H1 (cell line): ENCODE measurements around the gene DPP4. TPM values are rescaled to one million over a fixed set of nuclear protein-coding genes. Genes with fewer than 3 reads are reported as not detected.

Experiments
- CTCF ChIA-PET: fragments of 300-600 bp; sonication (Branson Sonifier 250); formaldehyde crosslinking; loops from one replicate; lab custom pipeline; 2021; ENCODE audit not compliant: partially characterized antibody; lab: Charles Lee
- POLR2A ChIA-PET: fragments of 300-600 bp; sonication (Branson Sonifier 250); formaldehyde crosslinking; loops from one replicate; lab custom pipeline; 2021; ENCODE audit warnings: inconsistent platforms; ENCODE audit not compliant: partially characterized antibody; lab: Charles Lee
- DNase-seq, 2 experiments: peaks; one replicate each; pipeline versions ENCODE4 v3.0.0 to v3.0.0-alpha.2; 2010 to 2022; ENCODE audit warnings: low spot score in 2 of 2, low read depth in 1 of 2, mixed read lengths in 1 of 2
- FAIRE-seq: peaks from 2 replicates; lab custom pipeline; 2011; peaks lifted over from hg19 to GRCh38; lab: Jason Lieb, UNC
- H2AFZ ChIP-seq: 2 replicates; pipeline ENCODE4 v1.8.1; 2012; ENCODE audit warnings: low read length, inconsistent platforms
- H2AK5ac ChIP-seq: 2 replicates; pipeline ENCODE4 v1.6.1; 2013; ENCODE audit warnings: low read depth, low read length
- H2BK120ac ChIP-seq: replicated peaks from 2 replicates; pipeline ENCODE3; 2013; ENCODE audit warnings: low read depth, low read length, inconsistent platforms
- H2BK12ac ChIP-seq: 2 replicates; pipeline ENCODE4 v1.6.1; 2013; ENCODE audit warnings: low read depth, low read length
- H2BK15ac ChIP-seq: 2 replicates; pipeline ENCODE4 v1.6.1; 2013; ENCODE audit warnings: low read length
- H2BK20ac ChIP-seq: 2 replicates; pipeline ENCODE4 v1.6.1; 2013; ENCODE audit warnings: low read length
- H2BK5ac ChIP-seq: 2 replicates; pipeline ENCODE4 v1.6.1; 2013; ENCODE audit warnings: low read depth, low read length
- H3K14ac ChIP-seq: 2 replicates; pipeline ENCODE4 v1.6.1; 2013; ENCODE audit warnings: inconsistent platforms; ENCODE audit not compliant: insufficient read length
- H3K18ac ChIP-seq: 2 replicates; pipeline ENCODE4 v1.6.1; 2013; ENCODE audit warnings: low read length; ENCODE audit errors: extremely low read depth
- H3K23ac ChIP-seq: 2 replicates; pipeline ENCODE4 v1.6.1; 2013; ENCODE audit warnings: inconsistent platforms; ENCODE audit not compliant: insufficient read length
- H3K23me2 ChIP-seq: 2 replicates; pipeline ENCODE4 v1.6.1; 2013; ENCODE audit warnings: low read depth, low read length
- H3K27ac ChIP-seq: 2 replicates; pipeline ENCODE4 v1.6.1; 2011; ENCODE audit warnings: low read depth, low read length, inconsistent platforms
- H3K27me3 ChIP-seq, 4 experiments: replicated peaks in 1 of 4; 1 replicate in 1 of 4; 2 replicates in 3 of 4; pipeline versions ENCODE4 v1.6.1 to v1.8.1; 2011 to 2013; ENCODE audit warnings: low read length in 3 of 4, mild to moderate bottlenecking in 3 of 4, inconsistent platforms in 2 of 4, mixed read lengths in 2 of 4, moderate library complexity in 1 of 4; ENCODE audit not compliant: control insufficient read depth in 3 of 4, insufficient read depth in 3 of 4; ENCODE audit errors: extremely low read depth in 1 of 4
- H3K36me3 ChIP-seq, 4 experiments: 2 replicates each; pipeline versions ENCODE4 v1.6.1 to v1.8.1; 2011 to 2013; ENCODE audit warnings: mild to moderate bottlenecking in 4 of 4, low read length in 3 of 4, moderate library complexity in 2 of 4, control low read depth in 1 of 4, inconsistent platforms in 1 of 4; ENCODE audit not compliant: insufficient read depth in 4 of 4, control insufficient read depth in 2 of 4
- H3K4ac ChIP-seq: replicated peaks from 2 replicates; pipeline ENCODE3; 2013; ENCODE audit warnings: low read length, low read depth, mixed read lengths, inconsistent platforms; ENCODE audit not compliant: insufficient read length
- H3K4me1 ChIP-seq, 4 experiments: replicated peaks in 1 of 4; 1 replicate in 1 of 4; 2 replicates in 3 of 4; pipeline versions ENCODE4 v1.6.1 to v1.8.1; 2011 to 2013; ENCODE audit warnings: low read length in 3 of 4, inconsistent platforms in 2 of 4, mixed read lengths in 1 of 4; ENCODE audit not compliant: insufficient read depth in 4 of 4, control insufficient read depth in 3 of 4
- H3K4me2 ChIP-seq, 2 experiments: 2 replicates each; pipeline versions ENCODE4 v1.6.1 to v1.8.1; 2011 to 2013; ENCODE audit warnings: low read depth in 2 of 2, low read length in 2 of 2, control low read depth in 1 of 2, inconsistent platforms in 1 of 2, mild to moderate bottlenecking in 1 of 2; ENCODE audit not compliant: insufficient read depth in 1 of 2
- H3K4me3 ChIP-seq, 4 experiments: fragments of 200-600, 300-600 bp in 1 of 4; sonication (generic), shearing (Covaris generic), sonication (Bioruptor Twin) in 1 of 4; 2 replicates each; pipeline versions ENCODE4 v1.5.1 to v1.8.1; 2011 to 2016; ENCODE audit warnings: low read length in 4 of 4, low read depth in 3 of 4, control low read depth in 2 of 4, inconsistent platforms in 2 of 4, mild to moderate bottlenecking in 2 of 4, mixed read lengths in 1 of 4, moderate library complexity in 1 of 4; ENCODE audit not compliant: insufficient read depth in 2 of 4; ENCODE audit errors: extremely low read depth in 1 of 4
- H3K56ac ChIP-seq: replicated peaks from 2 replicates; pipeline ENCODE3; 2013; ENCODE audit warnings: low read depth, mild to moderate bottlenecking, mixed read lengths, low read length, inconsistent platforms; ENCODE audit not compliant: insufficient read length
- H3K79me1 ChIP-seq: 2 replicates; pipeline ENCODE4 v1.6.1; 2013; ENCODE audit warnings: low read depth, low read length, control low read depth
- H3K79me2 ChIP-seq, 2 experiments: 2 replicates each; pipeline versions ENCODE4 v1.6.1 to v1.8.1; 2012 to 2013; ENCODE audit warnings: low read length in 2 of 2, mild to moderate bottlenecking in 2 of 2, inconsistent platforms in 1 of 2; ENCODE audit not compliant: insufficient read depth in 2 of 2, control insufficient read depth in 1 of 2
- H3K9ac ChIP-seq, 4 experiments: replicated peaks in 1 of 4; 1 replicate in 1 of 4; 2 replicates in 3 of 4; pipeline versions ENCODE4 v1.6.1 to v1.8.1; 2011 to 2013; ENCODE audit warnings: low read depth in 3 of 4, low read length in 3 of 4, control low read depth in 2 of 4, mild to moderate bottlenecking in 2 of 4, moderate library complexity in 2 of 4, inconsistent platforms in 1 of 4; ENCODE audit errors: extremely low read depth in 1 of 4
- H3K9me3 ChIP-seq, 2 experiments: 2 replicates each; pipeline versions ENCODE4 v1.6.1 to v1.8.1; 2012 to 2013; ENCODE audit warnings: mild to moderate bottlenecking in 2 of 2, moderate library complexity in 2 of 2, control low read depth in 1 of 2, inconsistent platforms in 1 of 2, low read depth in 1 of 2, low read length in 1 of 2, mixed read lengths in 1 of 2; ENCODE audit not compliant: insufficient read depth in 2 of 2
- H4K20me1 ChIP-seq, 2 experiments: replicated peaks in 1 of 2; 2 replicates each; pipeline versions ENCODE3 to v1.8.1; 2011 to 2013; ENCODE audit warnings: inconsistent platforms in 2 of 2, low read length in 2 of 2, mild to moderate bottlenecking in 1 of 2; ENCODE audit not compliant: insufficient read depth in 2 of 2, control insufficient read depth in 1 of 2
- H4K5ac ChIP-seq: 2 replicates; pipeline ENCODE4 v1.6.1; 2013; ENCODE audit warnings: low read length, low read depth, mixed read lengths, inconsistent platforms; ENCODE audit not compliant: insufficient read length
- H4K8ac ChIP-seq: 2 replicates; pipeline ENCODE4 v1.8.0; 2013; ENCODE audit warnings: mild to moderate bottlenecking, moderate library complexity, low read length, inconsistent platforms; ENCODE audit not compliant: insufficient read depth; ENCODE audit errors: extremely low read depth
- H4K91ac ChIP-seq: replicated peaks from 2 replicates; pipeline ENCODE3; 2013; ENCODE audit warnings: low read length, mixed read lengths, inconsistent platforms; ENCODE audit not compliant: insufficient read length
- BACH1 ChIP-seq: IDR thresholded peaks from 2 replicates; pipeline ENCODE4 v1.6.1; 2012; ENCODE audit warnings: low read length, improper control_type of control experiment
- CREB1 ChIP-seq: IDR thresholded peaks from 2 replicates; pipeline ENCODE4 v1.6.1; 2012; ENCODE audit warnings: inconsistent platforms
- KDM1A ChIP-seq: fragments of 200-600, 300-600 bp; sonication (generic); IDR thresholded peaks from 2 replicates; pipeline ENCODE4 v1.7.1; 2016; ENCODE audit warnings: mild to moderate bottlenecking, low read length, borderline replicate concordance
- SP1 ChIP-seq: IDR thresholded peaks from 2 replicates; pipeline ENCODE4 v1.6.1; 2011; ENCODE audit warnings: low read depth, low read length
- WGBS, 2 experiments: shearing (Covaris generic) in 1 of 2; methylation state at CpG; one replicate each; pipeline versions ENCODE4 v1.1.6 to v1.1.7; 2013 to 2015; ENCODE audit warnings: low lambda C conversion rate in 2 of 2, mixed read lengths in 2 of 2, inconsistent platforms in 1 of 2, low coverage in 1 of 2, missing lambda C conversion rate in 1 of 2; ENCODE audit not compliant: insufficient replicate concordance in 2 of 2, insufficient coverage in 1 of 2, insufficient read length in 1 of 2; ENCODE audit errors: extremely low coverage in 1 of 2, missing lambda C conversion rate in 1 of 2; 5-methylcytosine and 5-hydroxymethylcytosine counted together
- polyA plus RNA-seq, 7 experiments: library from polyadenylated mRNA; depleted of rRNA in 3 of 7; stranded (reverse) in 5 of 7; unstranded in 2 of 7; fragments of >200 nt in 5 of 7; fragments of 200-250 nt in 2 of 7; gene quantifications; 1 replicate in 5 of 7; 2 replicates in 1 of 7; 4 replicates in 1 of 7; pipeline versions ENCODE4 v1.2.1 to v1.2.3, GENCODE V29; 2011 to 2013; ENCODE audit warnings: missing spikeins in 2 of 7, mixed read lengths in 2 of 7
- total RNA-seq: library from RNA; stranded (reverse); fragmentation: NEBNext Ultra II Directional; extraction: Animal tissue kit (Norgen Biotek cat#: 25700); gene quantifications from 2 replicates; pipeline ENCODE4 v1.2.1, GENCODE V29; 2021

The DPP4 gene
- total and polyA plus RNA-seq, 2 of the 8 experiments (the other 6 are each of a cell fraction or from before 2014, with no cell fraction given), result 1.3 to 3.1 TPM

GRCh38 chr2:162084536-162084935 lies 10.5 kb upstream of the DPP4 start:
- Histone ChIP-seq H3K27me3 (no peaks in the 10 kb centered on the region), H2BK15ac (no peak overlapping the region), H2BK120ac (no peak overlapping the region), H3K4ac (no peak overlapping the region), H3K4me3 (no peak overlapping the region), H3K79me1 (no peaks in the 10 kb centered on the region), H3K9me3 (peaks cover 2 to 5% of the 10 kb centered on the region in 2 experiments; a peak in 3 of 4 replicates), H4K20me1 (no peaks in the 10 kb centered on the region), H3K27ac (no peak overlapping the region), H3K18ac (no peak overlapping the region), H4K8ac (no peak overlapping the region), H3K23ac (no peak overlapping the region), H2BK20ac (no peak overlapping the region), H2AFZ (no peak overlapping the region), H2BK12ac (no peak overlapping the region), H3K79me2 (no peaks in the 10 kb centered on the region), H3K4me2 (no peak overlapping the region), H2AK5ac (no peak overlapping the region), H3K9ac (no peak overlapping the region), H3K4me1 (no peaks in the 10 kb centered on the region), H3K23me2 (no peaks in the 10 kb centered on the region), H3K36me3 (no peaks in the 10 kb centered on the region; a peak in 1 of 8 replicates), H3K14ac (no peak overlapping the region), H2BK5ac (no peak overlapping the region), H3K56ac (no peak overlapping the region), H4K91ac (no peak overlapping the region), H4K5ac (no peak overlapping the region)
- FAIRE-seq (no peak), DNase-seq (no peak)
- POLR2A ChIA-PET, result no interaction called here
- WGBS, 2 experiments, result 84% methylated on average over 2 of the region's 2 CpGs; no CpG with 5 or more reads in 1 of the 2 experiments
- CTCF ChIA-PET, result interaction anchor here (1.0 to 1.2 kb wide), 2 partner anchors 25 to 77 kb away, joined by 3 read pairs; no protein-coding TSS in a partner anchor
- no peak for TF ChIP-seq KDM1A
- no peak for TF ChIP-seq BACH1
- TF ChIP-seq CREB1, result no peak
- no peak for TF ChIP-seq SP1
